Mucosa of descending colon (tissue), 3 donors: ENCODE results near the gene AP3S2. TPM values are rescaled to one million over a fixed set of nuclear protein-coding genes. Genes with fewer than 3 reads are reported as not detected.
A peak's percentile ranks its signal among the peaks of the same experiment; 100 is the strongest.
"Not testable (repeated sequence)": the region's sequence is repeated elsewhere in the genome, so short reads cannot be mapped to it uniquely, and the experiment has no call there.

Experiments
- ATAC-seq: fragments of 200-7000 bp; cut with Tn5 transposase; one replicate; pipeline ENCODE4 v1.9.1; 2020; ENCODE audit warnings: mild to moderate bottlenecking, moderate library complexity
- DNase-seq, 3 donors: peaks; one replicate each; pipeline ENCODE4 v3.0.0-alpha.2; 2020
- H3K36me3 ChIP-seq: fragments of 200-600 bp; one replicate; pipeline ENCODE4 v1.8.0; 2021; ENCODE audit warnings: low read depth, mild to moderate bottlenecking
- H3K4me1 ChIP-seq: fragments of 200-600 bp; one replicate; pipeline ENCODE4 v1.8.0; 2021; ENCODE audit warnings: low read depth, mild to moderate bottlenecking
- H3K4me3 ChIP-seq: fragments of 200-600 bp; one replicate; pipeline ENCODE4 v1.8.0; 2021; ENCODE audit warnings: mild to moderate bottlenecking
- H3K9me3 ChIP-seq: fragments of 200-600 bp; one replicate; pipeline ENCODE4 v1.8.0; 2021; ENCODE audit warnings: mild to moderate bottlenecking
- CTCF ChIP-seq: fragments of 200-600 bp; IDR thresholded peaks from one replicate; pipeline ENCODE4 v1.8.0; 2022; ENCODE audit warnings: antibody characterized with exemption, mild to moderate bottlenecking
- intact Hi-C, 2 donors: fragments of 100-400 bp; cut with DNase I in 1 of 2; cut with micrococcal nuclease in 1 of 2; formaldehyde crosslinking; loops; one replicate each; pipeline versions ENCODE4 v1.11.0 to v1.11.1; 2022; cut with DNase I, micrococcal nuclease
- total RNA-seq, 3 donors: library from RNA; stranded (reverse); fragmentation: NEBNext Ultra II Directional in 2 of 3; extraction: Animal tissue kit (Norgen Biotek cat#: 25700) in 2 of 3; gene quantifications; one replicate each; pipeline versions ENCODE4 v1.2.1 to v1.2.4, GENCODE V29; 2021 to 2023
- donor health status: DM: no; HTN: no; CAD: no; lungs with moderate emphysema.
- donor health status: DM: no; HTN: no; CAD: no.
- donor health status: DM: no; HTN: yes; CAD: no.

Gene AP3S2
- total RNA-seq, 3 donors from 2014 or later: 56.1 to 93.4 (median 65.1) TPM

GRCh38 chr15:89874926-89875564, 18.7 kb downstream of the AP3S2 start:
- intact Hi-C loops: loop anchor here (5.0 kb wide), 2 partner anchors 113 to 118 kb away; no protein-coding TSS in a partner anchor
- DNase-seq: peak; percentile 86 to 95 (median 91)
- no peaks in the 10 kb centered on the region for H3K4me1 ChIP-seq
- no peak overlapping the region for H3K4me3 ChIP-seq
- H3K9me3 ChIP-seq: no peaks in the 10 kb centered on the region
- H3K36me3 ChIP-seq: no peaks in the 10 kb centered on the region
- TF ChIP-seq CTCF: peak; percentile 90
- ATAC-seq: peak; percentile 96

- no peak overlapping the region for H3K4me3 ChIP-seq
- no peak for DNase-seq
- no peak for TF ChIP-seq CTCF
- peak; percentile 80 for ATAC-seq
- no peaks in the 10 kb centered on the region for H3K9me3 ChIP-seq
- H3K36me3 ChIP-seq: no peaks in the 10 kb centered on the region
- intact Hi-C loops: loop anchor here (5.0 kb wide), 2 partner anchors 108 to 113 kb away; no protein-coding TSS in a partner anchor
- H3K4me1 ChIP-seq: peaks cover 4% of the 10 kb centered on the region
These were observed 23.0 kb downstream of the AP3S2 start for GRCh38 chr15:89870688-89871288.

GRCh38 chr15:89870006-89870405, 23.8 kb downstream of the AP3S2 start:
- no peaks in the 10 kb centered on the region for H3K9me3 ChIP-seq
- intact Hi-C loops: loop anchor here (5.0 kb wide), 2 partner anchors 108 to 113 kb away; no protein-coding TSS in a partner anchor
- peaks cover 9% of the 10 kb centered on the region for H3K4me1 ChIP-seq
- ATAC-seq (no peak), DNase-seq (no peak)
- H3K36me3 ChIP-seq: no peaks in the 10 kb centered on the region
- no peak for TF ChIP-seq CTCF
- no peak overlapping the region for H3K4me3 ChIP-seq

GRCh38 chr15:89869490-89869889, 24.3 kb downstream of the AP3S2 start:
- H3K4me3 ChIP-seq, DNase-seq, ATAC-seq, intact Hi-C loops, H3K36me3 ChIP-seq, H3K9me3 ChIP-seq: not testable (repeated sequence)
- H3K4me1 ChIP-seq: peaks cover 15% of the 10 kb centered on the region

- Histone ChIP-seq H3K4me3 (no peak overlapping the region), H3K36me3 (no peaks in the 10 kb centered on the region), H3K4me1 (peaks cover 35% of the 10 kb centered on the region), H3K9me3 (no peaks in the 10 kb centered on the region)
- ATAC-seq (peak; percentile 45), DNase-seq (no peak)
- no peak for TF ChIP-seq CTCF
- intact Hi-C loops: no loop called here
These were observed 28.6 kb downstream of the AP3S2 start for GRCh38 chr15:89864958-89865739.

GRCh38 chr15:89863918-89864317, 29.9 kb downstream of the AP3S2 start:
- intact Hi-C loops: no loop called here
- Histone ChIP-seq H3K4me1 (peaks cover 42% of the 10 kb centered on the region), H3K36me3 (no peaks in the 10 kb centered on the region), H3K9me3 (no peaks in the 10 kb centered on the region), H3K4me3 (no peak overlapping the region)
- no peak for TF ChIP-seq CTCF
- DNase-seq: no peak
- ATAC-seq: peak; percentile 63
